Measurements from ENCODE around the gene TOMM7.
"Not testable (repeated sequence)": the region's sequence is repeated elsewhere in the genome, so short reads cannot be mapped to it uniquely, and the experiment has no call there.

TOMM7 gene

GRCh38 chr7:22787951-22788350 lies 34.7 kb downstream of the TOMM7 start:
- Histone ChIP-seq H3K4me3 (ENCODE audit: insufficient read depth, low read depth, low read length) (no peak overlapping the region), H3K4me1 (ENCODE audit: control insufficient read depth, insufficient read depth, low read length) (no peaks in the 10 kb centered on the region), H3K9me3 (ENCODE audit: control insufficient read depth, low read length) (no peaks in the 10 kb centered on the region), H3K27me3 (ENCODE audit: control insufficient read depth, insufficient read depth, low read length, poor library complexity, severe bottlenecking) (no peaks in the 10 kb centered on the region), H3K36me3 (ENCODE audit: control insufficient read depth, insufficient read depth, low read length) (no peaks in the 10 kb centered on the region), H3K27ac (ENCODE audit: insufficient read depth, low read depth, low read length, poor library complexity, severe bottlenecking) (no peak overlapping the region)

GRCh38 chr7:22786290-22786932 lies 36.2 kb downstream of the TOMM7 start:
- H3K4me1 ChIP-seq (ENCODE audit: control insufficient read depth, insufficient read depth, low read length), result no peaks in the 10 kb centered on the region
- no peak overlapping the region for H3K27ac ChIP-seq (ENCODE audit: insufficient read depth, low read depth, low read length, poor library complexity, severe bottlenecking)
- no peaks in the 10 kb centered on the region for H3K27me3 ChIP-seq (ENCODE audit: control insufficient read depth, insufficient read depth, low read length, poor library complexity, severe bottlenecking)
- no peak overlapping the region for H3K4me3 ChIP-seq (ENCODE audit: insufficient read depth, low read depth, low read length)
- no peaks in the 10 kb centered on the region for H3K36me3 ChIP-seq (ENCODE audit: control insufficient read depth, insufficient read depth, low read length)
- 70 to 76% methylated on average over 3 of the region's 3 CpGs for WGBS, 2 experiments
- no peaks in the 10 kb centered on the region for H3K9me3 ChIP-seq (ENCODE audit: control insufficient read depth, low read length)

GRCh38 chr7:22784346-22784745 lies 38.3 kb downstream of the TOMM7 start:
- H3K4me1 ChIP-seq (ENCODE audit: control insufficient read depth, insufficient read depth, low read length), result no peaks in the 10 kb centered on the region
- H3K9me3 ChIP-seq (ENCODE audit: control insufficient read depth, low read length), result no peaks in the 10 kb centered on the region
- no peaks in the 10 kb centered on the region for H3K27me3 ChIP-seq (ENCODE audit: control insufficient read depth, insufficient read depth, low read length, poor library complexity, severe bottlenecking)
- no peaks in the 10 kb centered on the region for H3K36me3 ChIP-seq (ENCODE audit: control insufficient read depth, insufficient read depth, low read length)
- no peak overlapping the region for H3K4me3 ChIP-seq (ENCODE audit: insufficient read depth, low read depth, low read length)
- WGBS, 2 experiments, result 68 to 79% methylated on average over 1 of the region's 1 CpG
- no peak overlapping the region for H3K27ac ChIP-seq (ENCODE audit: insufficient read depth, low read depth, low read length, poor library complexity, severe bottlenecking)

GRCh38 chr7:22783421-22783820 lies 39.2 kb downstream of the TOMM7 start:
- no peak overlapping the region for H3K4me3 ChIP-seq (ENCODE audit: insufficient read depth, low read depth, low read length)
- 91 to 92% methylated on average over 5 of the region's 5 CpGs for WGBS, 2 experiments
- no peaks in the 10 kb centered on the region for H3K4me1 ChIP-seq (ENCODE audit: control insufficient read depth, insufficient read depth, low read length)
- no peaks in the 10 kb centered on the region for H3K27me3 ChIP-seq (ENCODE audit: control insufficient read depth, insufficient read depth, low read length, poor library complexity, severe bottlenecking)
- no peaks in the 10 kb centered on the region for H3K36me3 ChIP-seq (ENCODE audit: control insufficient read depth, insufficient read depth, low read length)
- no peaks in the 10 kb centered on the region for H3K9me3 ChIP-seq (ENCODE audit: control insufficient read depth, low read length)
- no peak overlapping the region for H3K27ac ChIP-seq (ENCODE audit: insufficient read depth, low read depth, low read length, poor library complexity, severe bottlenecking)

GRCh38 chr7:22782616-22783232 lies 39.9 kb downstream of the TOMM7 start:
- no peaks in the 10 kb centered on the region for H3K36me3 ChIP-seq (ENCODE audit: control insufficient read depth, insufficient read depth, low read length)
- no peaks in the 10 kb centered on the region for H3K9me3 ChIP-seq (ENCODE audit: control insufficient read depth, low read length)
- 60 to 64% methylated on average over 7 of the region's 7 CpGs for WGBS, 2 experiments
- no peaks in the 10 kb centered on the region for H3K27me3 ChIP-seq (ENCODE audit: control insufficient read depth, insufficient read depth, low read length, poor library complexity, severe bottlenecking)
- no peak overlapping the region for H3K4me3 ChIP-seq (ENCODE audit: insufficient read depth, low read depth, low read length)
- no peaks in the 10 kb centered on the region for H3K4me1 ChIP-seq (ENCODE audit: control insufficient read depth, insufficient read depth, low read length)
- H3K27ac ChIP-seq (ENCODE audit: insufficient read depth, low read depth, low read length, poor library complexity, severe bottlenecking), result no peak overlapping the region

GRCh38 chr7:22781230-22781711 lies 41.4 kb downstream of the TOMM7 start:
- H3K4me1 ChIP-seq (ENCODE audit: control insufficient read depth, insufficient read depth, low read length), result no peaks in the 10 kb centered on the region
- no peaks in the 10 kb centered on the region for H3K9me3 ChIP-seq (ENCODE audit: control insufficient read depth, low read length)
- H3K4me3 ChIP-seq (ENCODE audit: insufficient read depth, low read depth, low read length), result no peak overlapping the region
- H3K27me3 ChIP-seq (ENCODE audit: control insufficient read depth, insufficient read depth, low read length, poor library complexity, severe bottlenecking), result no peaks in the 10 kb centered on the region
- H3K27ac ChIP-seq (ENCODE audit: insufficient read depth, low read depth, low read length, poor library complexity, severe bottlenecking), result no peak overlapping the region
- 81 to 84% methylated on average over 5 of the region's 5 CpGs for WGBS, 2 experiments
- no peaks in the 10 kb centered on the region for H3K36me3 ChIP-seq (ENCODE audit: control insufficient read depth, insufficient read depth, low read length)

GRCh38 chr7:22779730-22780323 lies 42.8 kb downstream of the TOMM7 start:
- H3K4me3 ChIP-seq (ENCODE audit: insufficient read depth, low read depth, low read length); H3K36me3 ChIP-seq (ENCODE audit: control insufficient read depth, insufficient read depth, low read length); H3K9me3 ChIP-seq (ENCODE audit: control insufficient read depth, low read length); H3K4me1 ChIP-seq (ENCODE audit: control insufficient read depth, insufficient read depth, low read length); H3K27me3 ChIP-seq (ENCODE audit: control insufficient read depth, insufficient read depth, low read length, poor library complexity, severe bottlenecking); H3K27ac ChIP-seq (ENCODE audit: insufficient read depth, low read depth, low read length, poor library complexity, severe bottlenecking): not testable (repeated sequence)
- 70 to 82% methylated on average over 4 of the region's 4 CpGs for WGBS, 2 experiments

GRCh38 chr7:22776964-22777363 lies 45.7 kb downstream of the TOMM7 start:
- H3K36me3 ChIP-seq (ENCODE audit: control insufficient read depth, insufficient read depth, low read length), result no peaks in the 10 kb centered on the region
- H3K27ac ChIP-seq (ENCODE audit: insufficient read depth, low read depth, low read length, poor library complexity, severe bottlenecking), result no peak overlapping the region
- H3K9me3 ChIP-seq (ENCODE audit: control insufficient read depth, low read length), result no peaks in the 10 kb centered on the region
- H3K27me3 ChIP-seq (ENCODE audit: control insufficient read depth, insufficient read depth, low read length, poor library complexity, severe bottlenecking), result no peaks in the 10 kb centered on the region
- 91 to 94% methylated on average over 4 of the region's 4 CpGs for WGBS, 2 experiments
- no peak overlapping the region for H3K4me3 ChIP-seq (ENCODE audit: insufficient read depth, low read depth, low read length)
- H3K4me1 ChIP-seq (ENCODE audit: control insufficient read depth, insufficient read depth, low read length), result no peaks in the 10 kb centered on the region

- Histone ChIP-seq H3K27me3 (ENCODE audit: control insufficient read depth, insufficient read depth, low read length, poor library complexity, severe bottlenecking) (no peaks in the 10 kb centered on the region), H3K4me1 (ENCODE audit: control insufficient read depth, insufficient read depth, low read length) (no peaks in the 10 kb centered on the region), H3K9me3 (ENCODE audit: control insufficient read depth, low read length) (no peaks in the 10 kb centered on the region), H3K36me3 (ENCODE audit: control insufficient read depth, insufficient read depth, low read length) (no peaks in the 10 kb centered on the region), H3K4me3 (ENCODE audit: insufficient read depth, low read depth, low read length) (no peak overlapping the region), H3K27ac (ENCODE audit: insufficient read depth, low read depth, low read length, poor library complexity, severe bottlenecking) (no peak overlapping the region)
- WGBS, 2 experiments, result 85 to 94% methylated on average over 2 to 3 of the region's 4 CpGs
These were observed 49.8 kb downstream of the TOMM7 start for GRCh38 chr7:22772885-22773284.

- no peaks in the 10 kb centered on the region for H3K36me3 ChIP-seq (ENCODE audit: control insufficient read depth, insufficient read depth, low read length)
- 89 to 93% methylated on average over 4 of the region's 4 CpGs for WGBS, 2 experiments
- H3K27me3 ChIP-seq (ENCODE audit: control insufficient read depth, insufficient read depth, low read length, poor library complexity, severe bottlenecking), result no peaks in the 10 kb centered on the region
- no peak overlapping the region for H3K4me3 ChIP-seq (ENCODE audit: insufficient read depth, low read depth, low read length)
- H3K9me3 ChIP-seq (ENCODE audit: control insufficient read depth, low read length), result no peaks in the 10 kb centered on the region
- H3K4me1 ChIP-seq (ENCODE audit: control insufficient read depth, insufficient read depth, low read length), result no peaks in the 10 kb centered on the region
- no peak overlapping the region for H3K27ac ChIP-seq (ENCODE audit: insufficient read depth, low read depth, low read length, poor library complexity, severe bottlenecking)
These were observed 50.8 kb downstream of the TOMM7 start for GRCh38 chr7:22771872-22772228.
